ENCODE data around the gene OSGEPL1.
A peak's percentile ranks its signal among the peaks of the same experiment; 100 is the strongest.

The OSGEPL1 gene

GRCh38 chr2:189762551-189763298, at the start of gene OSGEPL1:
OSGEPL1 (minus strand) TSS chr2:189762792; CDS start chr2:189761640, 1,152 bp downstream.
- peaks cover 4% of the 10 kb centered on the region for H3K4me1 Mint-ChIP-seq
- H3K27me3 Mint-ChIP-seq: no peaks in the 10 kb centered on the region
- DNase-seq (ENCODE audit: low spot score in 2 of 2) (peak; percentile 80 to 87), ATAC-seq (ENCODE audit: low read depth) (peak; percentile 93)
- H3K36me3 Mint-ChIP-seq: peaks cover 5% of the 10 kb centered on the region
- no peaks in the 10 kb centered on the region for H3K9me3 Mint-ChIP-seq
- peak within 1 kb of the TSS; percentile 96 for H3K27ac Mint-ChIP-seq
- peak within 1 kb of the TSS; percentile 92 for H3K4me3 Mint-ChIP-seq

GRCh38 chr2:189803431-189803830, 40.8 kb upstream of the OSGEPL1 start:
- no peak for DNase-seq (ENCODE audit: low spot score in 2 of 2)
- no peak for ATAC-seq (ENCODE audit: low read depth)
- Mint-ChIP-seq H3K4me1 (peaks cover 2% of the 10 kb centered on the region), H3K27me3 (no peaks in the 10 kb centered on the region), H3K9me3 (no peaks in the 10 kb centered on the region), H3K27ac (no peak overlapping the region), H3K4me3 (no peak overlapping the region), H3K36me3 (peaks cover 15% of the 10 kb centered on the region)

GRCh38 chr2:189802396-189802912, 39.9 kb upstream of the OSGEPL1 start:
- H3K4me3 Mint-ChIP-seq: no peak overlapping the region
- DNase-seq (ENCODE audit: low spot score in 2 of 2) (no peak), ATAC-seq (ENCODE audit: low read depth) (no peak)
- H3K27me3 Mint-ChIP-seq: no peaks in the 10 kb centered on the region
- H3K4me1 Mint-ChIP-seq: peaks cover 2% of the 10 kb centered on the region
- H3K36me3 Mint-ChIP-seq: peaks cover 17% of the 10 kb centered on the region
- no peaks in the 10 kb centered on the region for H3K9me3 Mint-ChIP-seq
- H3K27ac Mint-ChIP-seq: no peak overlapping the region

GRCh38 chr2:189799531-189799930, 36.9 kb upstream of the OSGEPL1 start:
- Mint-ChIP-seq H3K9me3 (no peaks in the 10 kb centered on the region), H3K4me3 (no peak overlapping the region), H3K27ac (no peak overlapping the region), H3K4me1 (peaks cover 2% of the 10 kb centered on the region), H3K36me3 (peaks cover 20% of the 10 kb centered on the region), H3K27me3 (no peaks in the 10 kb centered on the region)
- DNase-seq (ENCODE audit: low spot score in 2 of 2): no peak
- ATAC-seq (ENCODE audit: low read depth): no peak

GRCh38 chr2:189799030-189799331, 36.4 kb upstream of the OSGEPL1 start:
- Mint-ChIP-seq H3K27me3 (no peaks in the 10 kb centered on the region), H3K9me3 (no peaks in the 10 kb centered on the region), H3K36me3 (peaks cover 23% of the 10 kb centered on the region), H3K27ac (no peak overlapping the region), H3K4me3 (no peak overlapping the region), H3K4me1 (peaks cover 2% of the 10 kb centered on the region)
- no peak for ATAC-seq (ENCODE audit: low read depth)
- DNase-seq (ENCODE audit: low spot score in 2 of 2): no peak

GRCh38 chr2:189798312-189799029, 35.9 kb upstream of the OSGEPL1 start:
- peaks cover 21% of the 10 kb centered on the region for H3K36me3 Mint-ChIP-seq
- no peak overlapping the region for H3K4me3 Mint-ChIP-seq
- peaks cover 2% of the 10 kb centered on the region for H3K4me1 Mint-ChIP-seq
- H3K27ac Mint-ChIP-seq: no peak overlapping the region
- no peak for DNase-seq (ENCODE audit: low spot score in 2 of 2)
- no peaks in the 10 kb centered on the region for H3K27me3 Mint-ChIP-seq
- H3K9me3 Mint-ChIP-seq: no peaks in the 10 kb centered on the region
- peak; percentile 54 for ATAC-seq (ENCODE audit: low read depth)

GRCh38 chr2:189797902-189798301, 35.3 kb upstream of the OSGEPL1 start:
- Mint-ChIP-seq H3K4me3 (no peak overlapping the region), H3K4me1 (peaks cover 2% of the 10 kb centered on the region), H3K27ac (no peak overlapping the region), H3K27me3 (no peaks in the 10 kb centered on the region), H3K36me3 (peaks cover 23% of the 10 kb centered on the region), H3K9me3 (no peaks in the 10 kb centered on the region)
- ATAC-seq (ENCODE audit: low read depth) (no peak), DNase-seq (ENCODE audit: low spot score in 2 of 2) (no peak)

- Mint-ChIP-seq H3K36me3 (peaks cover 21% of the 10 kb centered on the region), H3K4me1 (peaks cover 2% of the 10 kb centered on the region), H3K27me3 (no peaks in the 10 kb centered on the region), H3K4me3 (no peak overlapping the region), H3K9me3 (no peaks in the 10 kb centered on the region), H3K27ac (no peak overlapping the region)
- DNase-seq (ENCODE audit: low spot score in 2 of 2): no peak
- no peak for ATAC-seq (ENCODE audit: low read depth)
Measured at GRCh38 chr2:189794310-189794709, 31.7 kb upstream of the OSGEPL1 start.

- Mint-ChIP-seq H3K9me3 (no peaks in the 10 kb centered on the region), H3K4me1 (peaks cover 11% of the 10 kb centered on the region), H3K36me3 (peaks cover 22% of the 10 kb centered on the region), H3K27me3 (no peaks in the 10 kb centered on the region), H3K27ac (peak overlapping the region; percentile 62), H3K4me3 (peak overlapping the region; percentile 41)
- DNase-seq (ENCODE audit: low spot score in 2 of 2) (no peak), ATAC-seq (ENCODE audit: low read depth) (no peak)
Measured at GRCh38 chr2:189791338-189792042, 28.9 kb upstream of the OSGEPL1 start.

- DNase-seq (ENCODE audit: low spot score in 2 of 2) (peak; percentile 92 to 95), ATAC-seq (ENCODE audit: low read depth) (peak; percentile 86)
- H3K9me3 Mint-ChIP-seq: no peaks in the 10 kb centered on the region
- H3K27ac Mint-ChIP-seq: peak within 1 kb of the TSS; percentile 92
- peaks cover 35% of the 10 kb centered on the region for H3K4me1 Mint-ChIP-seq
- no peaks in the 10 kb centered on the region for H3K27me3 Mint-ChIP-seq
- peaks cover 28% of the 10 kb centered on the region for H3K36me3 Mint-ChIP-seq
- H3K4me3 Mint-ChIP-seq: peak within 1 kb of the TSS; percentile 92
Measured at GRCh38 chr2:189783927-189784867, 21.6 kb upstream of the OSGEPL1 start, which contains the start of the genes ORMDL1 and PMS1. ORMDL1 (minus strand) TSS chr2:189784339; CDS start chr2:189782595, 1,744 bp downstream. PMS1 (plus strand) TSS chr2:189784450; CDS start chr2:189791810, 7,360 bp downstream.

- no peak for DNase-seq (ENCODE audit: low spot score in 2 of 2)
- Mint-ChIP-seq H3K4me1 (peaks cover 35% of the 10 kb centered on the region), H3K4me3 (peak overlapping the region; percentile 92), H3K36me3 (peaks cover 28% of the 10 kb centered on the region), H3K27ac (peak overlapping the region; percentile 92), H3K9me3 (no peaks in the 10 kb centered on the region), H3K27me3 (no peaks in the 10 kb centered on the region)
- peak; percentile 1 for ATAC-seq (ENCODE audit: low read depth)
Measured at GRCh38 chr2:189783451-189783926, 20.9 kb upstream of the OSGEPL1 start.

GRCh38 chr2:189782221-189782671, 19.7 kb upstream of the OSGEPL1 start:
- ATAC-seq (ENCODE audit: low read depth): no peak
- Mint-ChIP-seq H3K4me1 (peaks cover 32% of the 10 kb centered on the region), H3K9me3 (no peaks in the 10 kb centered on the region), H3K27me3 (no peaks in the 10 kb centered on the region), H3K36me3 (peaks cover 29% of the 10 kb centered on the region), H3K4me3 (peak overlapping the region; percentile 46), H3K27ac (peak overlapping the region; percentile 92)
- DNase-seq (ENCODE audit: low spot score in 2 of 2): no peak

- no peak for ATAC-seq (ENCODE audit: low read depth)
- Mint-ChIP-seq H3K36me3 (peaks cover 13% of the 10 kb centered on the region), H3K27ac (no peak overlapping the region)
Measured at GRCh38 chr2:189772212-189772611, 9.6 kb upstream of the OSGEPL1 start.

More at GRCh38 chr2:189772212-189772611, 9.6 kb upstream of the OSGEPL1 start:
- no peaks in the 10 kb centered on the region for H3K27me3 Mint-ChIP-seq
- H3K9me3 Mint-ChIP-seq: no peaks in the 10 kb centered on the region
- no peaks in the 10 kb centered on the region for H3K4me1 Mint-ChIP-seq
- no peak overlapping the region for H3K4me3 Mint-ChIP-seq
- no peak for DNase-seq (ENCODE audit: low spot score in 2 of 2)
